GM12878 (cell line): Measurements from ENCODE around the gene CAMK2G. TPM values are rescaled to one million over a fixed set of nuclear protein-coding genes. Genes with fewer than 3 reads are reported as not detected.

Experiments used
- ATAC-seq: fragments of 200-7000 bp; cut with Tn5 transposase; 3 replicates; pipeline ENCODE4 v1.9.1; 2020; ENCODE audit warnings: mild to moderate bottlenecking, moderate library complexity
- BruUV-seq: library from RNA; stranded (reverse); fragments of 400-500 nt; replicated peaks from 2 replicates; lab custom pipeline; 2021; lab: Mats Ljungman, UMichigan
- CTCF ChIA-PET: fragments of 300-600 bp; sonication (Branson Sonifier 250); formaldehyde crosslinking; extraction: SDS; loops from one replicate; lab custom pipeline; 2021; ENCODE audit warnings: inconsistent platforms; lab: Yijun Ruan, JAX
- POLR2A ChIA-PET: fragments of 350-600 bp; formaldehyde crosslinking; extraction: SDS; loops from one replicate; lab custom pipeline; 2021; ENCODE audit warnings: inconsistent platforms; lab: Charles Lee
- RAD21 ChIA-PET: fragments of 300-600 bp; sonication (Branson Sonifier 250); formaldehyde crosslinking; loops from one replicate; lab custom pipeline; 2023; ENCODE audit warnings: antibody characterized with exemption; ENCODE audit not compliant: unreplicated experiment; lab: Charles Lee
- SMC1A ChIA-PET: fragments of 300-600 bp; sonication (Branson Sonifier 250); formaldehyde crosslinking; loops from one replicate; lab custom pipeline; 2023; ENCODE audit not compliant: unreplicated experiment, uncharacterized antibody; lab: Charles Lee
- DNase-seq: peaks from one replicate; pipeline ENCODE4 v3.0.0-alpha.2; 2011; ENCODE audit warnings: low read depth, low spot score
- FAIRE-seq: peaks from 3 replicates; lab custom pipeline; 2011; peaks lifted over from hg19 to GRCh38; lab: Jason Lieb, UNC
- H2AFZ ChIP-seq: 2 replicates; pipeline ENCODE4 v1.6.0; 2011; ENCODE audit warnings: low read depth, low read length, control low read depth; ENCODE audit not compliant: control insufficient read depth
- H3K27ac ChIP-seq: 2 replicates; pipeline ENCODE4 v1.5.1; 2011; ENCODE audit warnings: control low read depth; ENCODE audit not compliant: control insufficient read depth, insufficient read depth
- H3K27me3 ChIP-seq, 2 experiments: replicated peaks in 1 of 2; 2 replicates each; pipeline versions ENCODE4 v1.6.0 to v1.6.1; 2011; ENCODE audit warnings: low read length in 1 of 2; ENCODE audit not compliant: control insufficient read depth in 2 of 2, insufficient read depth in 2 of 2
- H3K36me3 ChIP-seq, 2 experiments: 2 replicates each; pipeline ENCODE4 v1.5.1; 2011; ENCODE audit warnings: low read length in 1 of 2; ENCODE audit not compliant: control insufficient read depth in 2 of 2, insufficient read depth in 2 of 2
- H3K4me1 ChIP-seq: 2 replicates; pipeline ENCODE4 v1.6.1; 2011; ENCODE audit warnings: mild to moderate bottlenecking, low read length, moderate library complexity, mixed read lengths; ENCODE audit not compliant: control insufficient read depth, insufficient read depth
- H3K4me2 ChIP-seq: 2 replicates; pipeline ENCODE4 v1.6.0; 2011; ENCODE audit warnings: control low read depth; ENCODE audit not compliant: control insufficient read depth, insufficient read depth
- H3K4me3 ChIP-seq: fragments of 200-600 bp; sonication (generic); 2 replicates; pipeline ENCODE4 v1.5.1; 2016
- H3K79me2 ChIP-seq: 2 replicates; pipeline ENCODE4 v1.6.0; 2011; ENCODE audit warnings: low read length; ENCODE audit not compliant: control insufficient read depth, insufficient read depth
- H3K9ac ChIP-seq: 2 replicates; pipeline ENCODE4 v1.8.0; 2011; ENCODE audit warnings: low read length, control low read depth, mixed read lengths; ENCODE audit not compliant: control insufficient read depth, insufficient read depth
- H3K9me3 ChIP-seq: replicated peaks from 3 replicates; pipeline ENCODE4 v1.5.1; 2011; ENCODE audit warnings: mild to moderate bottlenecking, low read length; ENCODE audit not compliant: control insufficient read depth, insufficient read depth
- H4K20me1 ChIP-seq: 2 replicates; pipeline ENCODE4 v1.6.0; 2011; ENCODE audit not compliant: control insufficient read depth, insufficient read depth
- BHLHE40 ChIP-seq, 2 experiments: fragments of 450-650 bp in 1 of 2; IDR thresholded peaks; 2 replicates each; pipeline ENCODE4 v1.6.1; 2011 to 2017; ENCODE audit warnings: low read depth in 2 of 2, borderline replicate concordance in 1 of 2, improper control_type of control experiment in 1 of 2, low read length in 1 of 2, mild to moderate bottlenecking in 1 of 2
- CHD1 ChIP-seq: IDR thresholded peaks from 2 replicates; pipeline ENCODE4 v1.6.1; 2012; ENCODE audit warnings: low read depth, low read length, improper control_type of control experiment
- ESRRA ChIP-seq: IDR thresholded peaks from 2 replicates; pipeline ENCODE4 v1.6.1; 2012; ENCODE audit warnings: mild to moderate bottlenecking, low read length, improper control_type of control experiment
- KAT2A ChIP-seq: conservative IDR thresholded peaks from 2 replicates; pipeline ENCODE4 v1.6.1; 2011; ENCODE audit warnings: low read depth, low read length; ENCODE audit not compliant: control insufficient read depth
- LARP7 ChIP-seq: fragments of 450-650 bp; IDR thresholded peaks from 2 replicates; pipeline ENCODE4 v1.6.1; 2017; ENCODE audit warnings: mild to moderate bottlenecking
- NR2C2 ChIP-seq: IDR thresholded peaks from 2 replicates; pipeline ENCODE4 v1.6.1; 2011; ENCODE audit warnings: borderline replicate concordance, low read depth; ENCODE audit not compliant: control insufficient read depth, insufficient read length
- PAX8 ChIP-seq: fragments of 450-650 bp; IDR thresholded peaks from 2 replicates; pipeline ENCODE4 v1.6.1; 2017; ENCODE audit warnings: mild to moderate bottlenecking, moderate library complexity
- PML ChIP-seq: IDR thresholded peaks from 2 replicates; pipeline ENCODE4 v1.6.1; 2012; ENCODE audit warnings: low read length, inconsistent platforms
- RCOR1 ChIP-seq: conservative IDR thresholded peaks from 2 replicates; pipeline ENCODE4 v1.6.1; 2012; ENCODE audit warnings: low read depth, low read length, improper control_type of control experiment
- SIN3A ChIP-seq: IDR thresholded peaks from 2 replicates; pipeline ENCODE4 v1.6.1; 2012; ENCODE audit warnings: low read depth, low read length, improper control_type of control experiment
- SPI1 ChIP-seq: IDR thresholded peaks from 2 replicates; pipeline ENCODE4 v1.6.1; 2011; ENCODE audit warnings: low read depth, mild to moderate bottlenecking, low read length, moderate library complexity, borderline replicate concordance; ENCODE audit not compliant: insufficient read depth
- WRNIP1 ChIP-seq: IDR thresholded peaks from 2 replicates; pipeline ENCODE4 v1.6.1; 2011; ENCODE audit warnings: low read depth, low read length, improper control_type of control experiment, borderline replicate concordance
- ZNF622 ChIP-seq: fragments of 450-650 bp; IDR thresholded peaks from 2 replicates; pipeline ENCODE4 v1.6.1; 2017; ENCODE audit warnings: mild to moderate bottlenecking, inconsistent platforms
- in situ Hi-C: fragments of 300-500 bp; cut with MboI; formaldehyde crosslinking; loops from 9 replicates; pipeline ENCODE4 v1.14.3; 2018; ENCODE audit warnings: mixed read lengths
- intact Hi-C: fragments of 100-400 bp; cut with micrococcal nuclease; formaldehyde crosslinking; loops from one replicate; pipeline ENCODE4 v1.14.2; 2022; ENCODE audit not compliant: unreplicated experiment
- polyA plus RNA-seq, 11 experiments: library from polyadenylated mRNA; depleted of rRNA in 4 of 11; unstranded in 6 of 11; stranded (reverse) in 5 of 11; fragments of >200 nt; fragmentation: Nextera tagmentation in 4 of 11; fragmentation: Illumina TruSeq in 1 of 11; extraction: Ambion mirVana in 4 of 11; extraction: Trizol in 1 of 11; gene quantifications; 1 replicate in 1 of 11; 2 replicates in 10 of 11; pipeline versions ENCODE4 v1.2.1 to v1.2.3, GENCODE V29; 2011 to 2016; ENCODE audit warnings: inconsistent platforms in 2 of 11, missing spikeins in 2 of 11, low read depth in 1 of 11
- total RNA-seq, 4 experiments: library from RNA; depleted of rRNA in 3 of 4; stranded (reverse); fragments of >200 nt in 3 of 4; fragmentation: Illumina TruSeq in 1 of 4; extraction: Trizol in 1 of 4; gene quantifications; 2 replicates each; pipeline versions ENCODE4 v1.2.1 to v1.2.3, GENCODE V29; 2013 to 2021
- TF ChIP-seq, protein P1 (sequence below): IDR thresholded peaks from 2 replicates; pipeline ENCODE4 v1.6.1; 2011; ENCODE audit warnings: borderline replicate concordance, low read depth, mild to moderate bottlenecking, moderate library complexity, mixed read lengths, low read length; ENCODE audit not compliant: insufficient read depth; ENCODE audit errors: extremely low read length
- TF ChIP-seq, protein P2 (sequence below): fragments of 450-650 bp; formaldehyde crosslinking; IDR thresholded peaks from 2 replicates; pipeline ENCODE4 v1.4.0; 2022; ENCODE audit warnings: mild to moderate bottlenecking, moderate library complexity

Gene CAMK2G
- total and polyA plus RNA-seq, 10 of the 15 experiments (the other 5 are each of a cell fraction or from before 2014, with no cell fraction given), result 5.5 to 24.3 (median 16.9) TPM

DNA sequence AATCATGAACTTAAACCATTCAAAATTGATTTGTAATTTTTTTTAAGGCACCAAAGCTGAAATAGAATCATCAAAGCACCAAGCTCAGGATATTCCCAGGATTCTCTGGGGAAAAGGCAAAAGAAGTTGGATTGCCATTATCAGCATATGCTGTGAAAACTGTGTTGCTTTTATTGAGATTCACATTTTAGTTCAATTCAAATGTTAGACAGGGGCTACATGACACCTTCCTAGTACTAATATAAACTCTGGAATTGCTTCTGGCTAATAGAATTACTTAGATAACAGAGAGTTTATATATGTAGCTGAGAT is 58.7 kb downstream of the CAMK2G start:
- FAIRE-seq (no peak), ATAC-seq (no peak), DNase-seq (no peak)
- H3K4me3 ChIP-seq, result no peak overlapping the region
- no peaks in the 10 kb centered on the region for H3K27me3 ChIP-seq
- H3K36me3 ChIP-seq, result peaks cover 4 to 6% of the 10 kb centered on the region in 2 experiments
- H3K27ac ChIP-seq, result no peak overlapping the region
- no peak overlapping the region for H2AFZ ChIP-seq
- H4K20me1 ChIP-seq, result no peaks in the 10 kb centered on the region
- RAD21 ChIA-PET, result no interaction called here
- no peak overlapping the region for H3K4me2 ChIP-seq
- peaks cover 9% of the 10 kb centered on the region for H3K79me2 ChIP-seq
- H3K9me3 ChIP-seq, result no peaks in the 10 kb centered on the region
- no TSS peak for BruUV-seq
- in situ Hi-C loops (no loop called here), intact Hi-C loops (no loop called here)
- CTCF ChIA-PET, result interaction anchor here (0.6 to 2.5 kb wide), 7 partner anchors 18 to 285 kb away, joined by 3 to 9 read pairs (median 4); partner anchors contain the start of gene CHCHD1
- no peak overlapping the region for H3K9ac ChIP-seq
- SMC1A ChIA-PET, result interaction anchor here (0.8 to 1.4 kb wide), 3 partner anchors 34 to 436 kb away, joined by 3 to 5 read pairs (median 3); partner anchors contain the start of gene CHCHD1
- no peaks in the 10 kb centered on the region for H3K4me1 ChIP-seq
- POLR2A ChIA-PET, result interaction anchor here (0.8 to 1.3 kb wide), 3 partner anchors 11 to 29 kb away, joined by 3 to 4 read pairs (median 3); no protein-coding TSS in a partner anchor
- TF ChIP-seq, protein P1, sequence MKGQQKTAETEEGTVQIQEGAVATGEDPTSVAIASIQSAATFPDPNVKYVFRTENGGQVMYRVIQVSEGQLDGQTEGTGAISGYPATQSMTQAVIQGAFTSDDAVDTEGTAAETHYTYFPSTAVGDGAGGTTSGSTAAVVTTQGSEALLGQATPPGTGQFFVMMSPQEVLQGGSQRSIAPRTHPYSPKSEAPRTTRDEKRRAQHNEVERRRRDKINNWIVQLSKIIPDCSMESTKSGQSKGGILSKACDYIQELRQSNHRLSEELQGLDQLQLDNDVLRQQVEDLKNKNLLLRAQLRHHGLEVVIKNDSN, result no peak
- TF ChIP-seq KAT2A (no peak), PML (no peak), PAX8 (no peak), LARP7 (no peak), RCOR1 (no peak), ESRRA (no peak), NR2C2 (no peak), SIN3A (no peak), ZNF622 (no peak), BHLHE40 (IDR thresholded peaks at IDR 0.05; ENCODE audit: borderline replicate concordance in 1 of 2, low read depth in 2 of 2, low read length in 1 of 2) (no peak), WRNIP1 (no peak), SPI1 (no peak), CHD1 (no peak)
- TF ChIP-seq, protein P2, sequence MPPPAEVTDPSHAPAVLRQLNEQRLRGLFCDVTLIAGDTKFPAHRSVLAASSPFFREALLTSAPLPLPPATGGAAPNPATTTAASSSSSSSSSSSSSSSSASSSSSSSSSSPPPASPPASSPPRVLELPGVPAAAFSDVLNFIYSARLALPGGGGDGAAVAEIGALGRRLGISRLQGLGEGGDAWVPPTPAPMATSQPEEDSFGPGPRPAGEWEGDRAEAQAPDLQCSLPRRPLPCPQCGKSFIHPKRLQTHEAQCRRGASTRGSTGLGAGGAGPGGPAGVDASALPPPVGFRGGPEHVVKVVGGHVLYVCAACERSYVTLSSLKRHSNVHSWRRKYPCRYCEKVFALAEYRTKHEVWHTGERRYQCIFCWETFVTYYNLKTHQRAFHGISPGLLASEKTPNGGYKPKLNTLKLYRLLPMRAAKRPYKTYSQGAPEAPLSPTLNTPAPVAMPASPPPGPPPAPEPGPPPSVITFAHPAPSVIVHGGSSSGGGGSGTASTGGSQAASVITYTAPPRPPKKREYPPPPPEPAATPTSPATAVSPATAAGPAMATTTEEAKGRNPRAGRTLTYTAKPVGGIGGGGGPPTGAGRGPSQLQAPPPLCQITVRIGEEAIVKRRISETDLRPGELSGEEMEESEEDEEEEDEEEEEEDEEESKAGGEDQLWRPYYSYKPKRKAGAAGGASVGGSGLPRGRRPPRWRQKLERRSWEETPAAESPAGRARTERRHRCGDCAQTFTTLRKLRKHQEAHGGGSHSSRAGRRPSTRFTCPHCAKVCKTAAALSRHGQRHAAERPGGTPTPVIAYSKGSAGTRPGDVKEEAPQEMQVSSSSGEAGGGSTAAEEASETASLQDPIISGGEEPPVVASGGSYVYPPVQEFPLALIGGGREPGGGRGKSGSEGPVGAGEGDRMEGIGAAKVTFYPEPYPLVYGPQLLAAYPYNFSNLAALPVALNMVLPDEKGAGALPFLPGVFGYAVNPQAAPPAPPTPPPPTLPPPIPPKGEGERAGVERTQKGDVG (CRISPR knock-in tag), result no peak
